ENCODE measurements around the gene EBP. TPM values are rescaled to one million over a fixed set of nuclear protein-coding genes. Genes with fewer than 3 reads are reported as not detected.
A peak's percentile ranks its signal among the peaks of the same experiment; 100 is the strongest.

EBP gene
- total and polyA plus RNA-seq, 4 donors, result 41.5 to 254 (median 158) TPM

DNA sequence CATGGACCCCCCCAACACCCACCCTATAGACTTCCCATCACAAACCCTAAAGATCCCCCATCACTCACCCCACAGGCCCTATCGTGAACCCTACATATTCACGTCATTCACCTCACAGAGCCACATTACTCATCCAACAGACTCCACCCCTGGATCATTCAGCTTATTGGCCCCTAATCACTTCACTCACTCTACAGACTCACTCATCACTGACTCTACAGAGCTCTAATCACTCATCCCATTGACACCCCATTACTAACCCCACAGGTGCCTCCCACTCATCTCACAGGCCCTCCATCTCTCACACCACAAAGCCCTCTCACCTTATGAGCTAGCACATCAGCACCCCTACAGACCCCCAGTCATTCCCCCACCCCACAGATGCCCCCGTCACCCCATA lies 11.6 kb downstream of the EBP start:
- 89 to 90% methylated on average over 3 of the region's 3 CpGs for WGBS, 2 donors
- ATAC-seq (ENCODE audit: insufficient read depth, low FRiP score), result no peak

DNA sequence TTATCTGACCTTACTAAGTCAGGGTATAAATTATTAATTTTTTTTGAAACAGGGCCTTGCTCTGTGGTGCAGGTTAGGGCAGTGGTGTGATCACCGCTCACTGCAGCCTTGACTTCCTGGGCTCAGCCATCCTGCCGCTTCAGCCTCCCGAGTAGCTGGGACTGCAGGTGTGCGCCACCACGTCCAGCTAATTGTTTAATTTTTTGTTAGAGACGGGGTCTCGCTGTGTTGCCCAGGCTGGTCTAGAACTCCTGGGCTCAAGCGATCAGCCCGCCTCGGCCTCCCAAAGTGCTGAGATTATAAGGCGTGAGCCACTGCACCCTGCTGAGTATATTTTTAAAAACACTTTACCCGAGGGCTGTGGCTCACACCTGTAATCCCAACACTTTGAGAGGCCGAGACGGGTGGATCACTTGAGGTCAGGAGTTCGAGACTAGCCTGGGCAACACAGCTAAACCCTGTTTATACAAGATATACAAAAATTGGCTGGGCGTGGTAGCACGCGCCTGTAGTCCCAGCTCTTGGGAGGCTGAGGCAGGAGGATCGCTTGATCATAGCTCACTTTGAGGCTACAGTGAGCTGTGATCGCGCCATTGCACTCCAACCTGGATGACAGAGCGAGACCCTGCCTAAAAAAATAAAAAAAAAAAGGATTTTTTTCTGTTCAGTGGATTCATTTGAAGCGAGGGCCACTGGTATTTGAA lies 17.2 kb downstream of the EBP start:
- Histone ChIP-seq H3K27ac (ENCODE audit: low read depth in 1 of 2, low read length in 1 of 2) (peak overlapping the region; percentile 65 to 87), H3K4me1 (ENCODE audit: control insufficient read depth in 5 of 5, insufficient read depth in 5 of 5, low read length in 5 of 5) (peaks cover 0 to 6% (median 3%) of the 10 kb centered on the region in 5 donors), H3K4me3 (no peak overlapping the region), H3K9ac (ENCODE audit: insufficient read depth in 1 of 2, low read length in 2 of 2) (peak overlapping the region in 1 of 2 donors; percentile 46), H3K36me3 (ENCODE audit: control insufficient read depth in 4 of 4, insufficient read depth in 4 of 4, low read length in 4 of 4) (no peaks in the 10 kb centered on the region), H3K9me3 (ENCODE audit: control insufficient read depth in 4 of 4, insufficient read depth in 3 of 4, low read length in 3 of 4) (peaks cover 0 to 3% (median under 1%) of the 10 kb centered on the region in 4 donors), H3K27me3 (ENCODE audit: control insufficient read depth in 3 of 3, insufficient read depth in 3 of 3, low read length in 2 of 3) (no peaks in the 10 kb centered on the region)
- 79 to 82% methylated on average over 23 of the region's 23 CpGs for WGBS, 2 donors
- no peak for DNase-seq
- no peak for ATAC-seq (ENCODE audit: insufficient read depth, low FRiP score)
- TF ChIP-seq, protein P1, sequence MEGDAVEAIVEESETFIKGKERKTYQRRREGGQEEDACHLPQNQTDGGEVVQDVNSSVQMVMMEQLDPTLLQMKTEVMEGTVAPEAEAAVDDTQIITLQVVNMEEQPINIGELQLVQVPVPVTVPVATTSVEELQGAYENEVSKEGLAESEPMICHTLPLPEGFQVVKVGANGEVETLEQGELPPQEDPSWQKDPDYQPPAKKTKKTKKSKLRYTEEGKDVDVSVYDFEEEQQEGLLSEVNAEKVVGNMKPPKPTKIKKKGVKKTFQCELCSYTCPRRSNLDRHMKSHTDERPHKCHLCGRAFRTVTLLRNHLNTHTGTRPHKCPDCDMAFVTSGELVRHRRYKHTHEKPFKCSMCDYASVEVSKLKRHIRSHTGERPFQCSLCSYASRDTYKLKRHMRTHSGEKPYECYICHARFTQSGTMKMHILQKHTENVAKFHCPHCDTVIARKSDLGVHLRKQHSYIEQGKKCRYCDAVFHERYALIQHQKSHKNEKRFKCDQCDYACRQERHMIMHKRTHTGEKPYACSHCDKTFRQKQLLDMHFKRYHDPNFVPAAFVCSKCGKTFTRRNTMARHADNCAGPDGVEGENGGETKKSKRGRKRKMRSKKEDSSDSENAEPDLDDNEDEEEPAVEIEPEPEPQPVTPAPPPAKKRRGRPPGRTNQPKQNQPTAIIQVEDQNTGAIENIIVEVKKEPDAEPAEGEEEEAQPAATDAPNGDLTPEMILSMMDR (IDR thresholded peaks at IDR 0.05; ENCODE audit: control extremely low read depth, extremely low read depth), result no peak

More for the DNA sequence above, 11.6 kb downstream of the EBP start:
- no peak overlapping the region for H3K27ac ChIP-seq (ENCODE audit: low read depth in 1 of 2, low read length in 1 of 2)
- H3K9me3 ChIP-seq (ENCODE audit: control insufficient read depth in 4 of 4, insufficient read depth in 3 of 4, low read length in 3 of 4), result peaks cover 0 to 6% (median under 1%) of the 10 kb centered on the region in 4 donors
- no peak overlapping the region for H3K9ac ChIP-seq (ENCODE audit: insufficient read depth in 1 of 2, low read length in 2 of 2)
- no peak overlapping the region for H3K4me3 ChIP-seq
- no peak for DNase-seq
- peaks cover 0 to 5% (median 0%) of the 10 kb centered on the region in 4 donors for H3K36me3 ChIP-seq (ENCODE audit: control insufficient read depth in 4 of 4, insufficient read depth in 4 of 4, low read length in 4 of 4)
- TF ChIP-seq, protein P1 (IDR thresholded peaks at IDR 0.05; ENCODE audit: control extremely low read depth, extremely low read depth), result no peak
- no peaks in the 10 kb centered on the region for H3K4me1 ChIP-seq (ENCODE audit: control insufficient read depth in 5 of 5, insufficient read depth in 5 of 5, low read length in 5 of 5)
- H3K27me3 ChIP-seq (ENCODE audit: control insufficient read depth in 3 of 3, insufficient read depth in 3 of 3, low read length in 2 of 3), result no peaks in the 10 kb centered on the region

DNA sequence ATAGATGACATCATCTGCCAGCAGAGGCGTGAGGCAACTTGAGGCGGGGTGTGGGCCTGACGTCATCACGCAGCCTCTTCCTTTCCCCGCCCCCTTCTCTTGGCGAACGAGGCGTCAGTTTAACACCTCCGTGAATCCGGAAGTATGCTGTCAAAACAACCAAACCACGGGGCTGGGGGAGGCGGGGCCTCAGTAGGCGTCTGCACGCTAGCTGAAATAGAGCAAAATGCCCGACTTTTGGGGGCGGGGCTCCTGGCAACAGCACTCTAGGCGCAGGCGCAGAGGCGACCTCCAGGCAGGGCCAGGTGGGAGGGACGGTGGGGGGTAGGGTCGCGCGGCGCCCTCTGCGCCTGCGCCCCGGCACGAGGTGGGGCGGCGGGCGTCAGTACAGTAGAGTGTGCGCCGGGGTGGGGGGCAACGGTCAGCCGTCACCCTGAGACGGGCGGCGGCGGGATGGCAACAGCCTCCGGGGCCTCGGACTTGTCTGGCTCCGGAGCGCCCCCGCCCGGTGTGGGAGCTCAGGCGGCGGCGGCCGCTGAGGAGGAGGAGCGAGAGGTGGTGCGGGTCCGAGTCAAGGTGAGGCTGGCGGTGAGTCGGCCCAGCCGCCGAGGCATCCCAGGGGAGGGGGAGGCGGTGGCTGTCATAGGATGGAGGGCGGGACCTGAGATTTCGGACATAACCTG lies 17.9 kb downstream of the EBP start, which contains the start of gene TBC1D25:
Gene TBC1D25 (plus strand): TSS at position 370 of the 683 bp plus-strand sequence. CDS start 84 bp downstream, at position 454.
- Histone ChIP-seq H3K27ac (ENCODE audit: low read depth in 1 of 2, low read length in 1 of 2) (peak within 1 kb of the TSS; percentile 86 to 87), H3K36me3 (ENCODE audit: control insufficient read depth in 4 of 4, insufficient read depth in 4 of 4, low read length in 4 of 4) (peaks cover 0 to under 1% (median 0%) of the 10 kb centered on the region in 4 donors), H3K27me3 (ENCODE audit: control insufficient read depth in 3 of 3, insufficient read depth in 3 of 3, low read length in 2 of 3) (no peaks in the 10 kb centered on the region), H3K4me3 (peak within 1 kb of the TSS; percentile 41), H3K4me1 (ENCODE audit: control insufficient read depth in 5 of 5, insufficient read depth in 5 of 5, low read length in 5 of 5) (peaks cover 0 to 6% (median 3%) of the 10 kb centered on the region in 5 donors), H3K9me3 (ENCODE audit: control insufficient read depth in 4 of 4, insufficient read depth in 3 of 4, low read length in 3 of 4) (peaks cover 0 to 2% (median under 1%) of the 10 kb centered on the region in 4 donors), H3K9ac (ENCODE audit: insufficient read depth in 1 of 2, low read length in 2 of 2) (peak within 1 kb of the TSS; percentile 62 to 68)
- DNase-seq (peak; percentile 97), ATAC-seq (ENCODE audit: insufficient read depth, low FRiP score) (peak; percentile 90)
- WGBS, 2 donors, result 0 to 41% methylated on average over 26 to 59 of the region's 59 CpGs
- TF ChIP-seq, protein P1 (IDR thresholded peaks at IDR 0.05; ENCODE audit: control extremely low read depth, extremely low read depth), result no peak
